Fibroblast of the aortic adventitia (primary cell): ENCODE data around the gene MED9. TPM values are rescaled to one million over a fixed set of nuclear protein-coding genes. Genes with fewer than 3 reads are reported as not detected.
A peak's percentile ranks its signal among the peaks of the same experiment; 100 is the strongest.

ENCODE experiments used
- DNase-seq: peaks from one replicate; pipeline ENCODE4 v3.0.0-alpha.2; 2010; ENCODE audit warnings: low read depth
- H3K4me3 ChIP-seq: 2 replicates; pipeline ENCODE4 v1.5.1; 2011; ENCODE audit warnings: low read depth, mild to moderate bottlenecking, control low read depth, low read length, moderate library complexity
- total RNA-seq: library from RNA; depleted of rRNA; stranded (reverse); fragments of >200 nt; gene quantifications from 2 replicates; pipeline ENCODE4 v1.2.3, GENCODE V29; 2012; ENCODE audit warnings: low replicate concordance
- TF ChIP-seq, protein P1 (sequence below): IDR thresholded peaks from 2 replicates; pipeline ENCODE4 v1.5.1; 2011; ENCODE audit warnings: mild to moderate bottlenecking, low read length, control low read depth, inconsistent platforms; ENCODE audit not compliant: insufficient read depth

The MED9 gene
- total RNA-seq, 1 donor = 10.9 TPM

- TF ChIP-seq, protein P1, sequence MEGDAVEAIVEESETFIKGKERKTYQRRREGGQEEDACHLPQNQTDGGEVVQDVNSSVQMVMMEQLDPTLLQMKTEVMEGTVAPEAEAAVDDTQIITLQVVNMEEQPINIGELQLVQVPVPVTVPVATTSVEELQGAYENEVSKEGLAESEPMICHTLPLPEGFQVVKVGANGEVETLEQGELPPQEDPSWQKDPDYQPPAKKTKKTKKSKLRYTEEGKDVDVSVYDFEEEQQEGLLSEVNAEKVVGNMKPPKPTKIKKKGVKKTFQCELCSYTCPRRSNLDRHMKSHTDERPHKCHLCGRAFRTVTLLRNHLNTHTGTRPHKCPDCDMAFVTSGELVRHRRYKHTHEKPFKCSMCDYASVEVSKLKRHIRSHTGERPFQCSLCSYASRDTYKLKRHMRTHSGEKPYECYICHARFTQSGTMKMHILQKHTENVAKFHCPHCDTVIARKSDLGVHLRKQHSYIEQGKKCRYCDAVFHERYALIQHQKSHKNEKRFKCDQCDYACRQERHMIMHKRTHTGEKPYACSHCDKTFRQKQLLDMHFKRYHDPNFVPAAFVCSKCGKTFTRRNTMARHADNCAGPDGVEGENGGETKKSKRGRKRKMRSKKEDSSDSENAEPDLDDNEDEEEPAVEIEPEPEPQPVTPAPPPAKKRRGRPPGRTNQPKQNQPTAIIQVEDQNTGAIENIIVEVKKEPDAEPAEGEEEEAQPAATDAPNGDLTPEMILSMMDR = no peak
- peak; percentile 12 for DNase-seq
- peak overlapping the region; percentile 10 for H3K4me3 ChIP-seq
Observed at GRCh38 chr17:17497065-17497844, 20.5 kb downstream of the MED9 start.

DNA sequence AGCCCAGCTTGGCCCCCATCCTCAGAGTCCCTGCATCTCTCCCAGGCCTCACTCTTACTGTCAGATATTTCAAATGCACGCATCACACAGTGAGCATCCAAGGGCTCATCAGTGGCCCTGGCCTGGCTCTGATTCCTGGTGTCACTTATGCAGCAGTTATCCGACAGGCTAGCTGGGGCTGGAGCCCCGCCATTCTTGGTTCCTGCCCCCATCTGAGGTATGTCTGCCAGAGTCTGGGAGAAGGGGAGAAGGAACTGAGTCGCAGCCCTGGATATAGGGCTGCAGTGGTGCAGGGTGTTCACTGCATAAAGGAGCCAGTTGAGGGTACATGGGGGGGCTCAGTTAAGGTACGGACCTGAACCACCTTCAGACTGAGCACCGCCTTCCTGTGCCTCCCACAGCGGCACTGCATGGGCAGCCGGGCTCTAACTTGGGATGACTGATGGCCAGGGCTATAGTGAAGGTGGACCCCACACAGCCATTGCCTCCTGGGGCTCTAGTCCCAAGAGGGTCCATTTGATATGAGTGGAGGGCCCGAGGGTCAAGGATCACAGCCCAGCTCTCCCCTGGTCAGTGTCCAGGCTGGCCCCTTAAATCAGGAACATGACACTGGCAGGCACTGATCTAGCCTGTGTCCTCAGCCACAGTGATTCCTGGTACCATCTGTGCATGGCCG, 21.2 kb downstream of the MED9 start:
- DNase-seq = no peak
- H3K4me3 ChIP-seq = no peak overlapping the region
- TF ChIP-seq, protein P1 = no peak

DNA sequence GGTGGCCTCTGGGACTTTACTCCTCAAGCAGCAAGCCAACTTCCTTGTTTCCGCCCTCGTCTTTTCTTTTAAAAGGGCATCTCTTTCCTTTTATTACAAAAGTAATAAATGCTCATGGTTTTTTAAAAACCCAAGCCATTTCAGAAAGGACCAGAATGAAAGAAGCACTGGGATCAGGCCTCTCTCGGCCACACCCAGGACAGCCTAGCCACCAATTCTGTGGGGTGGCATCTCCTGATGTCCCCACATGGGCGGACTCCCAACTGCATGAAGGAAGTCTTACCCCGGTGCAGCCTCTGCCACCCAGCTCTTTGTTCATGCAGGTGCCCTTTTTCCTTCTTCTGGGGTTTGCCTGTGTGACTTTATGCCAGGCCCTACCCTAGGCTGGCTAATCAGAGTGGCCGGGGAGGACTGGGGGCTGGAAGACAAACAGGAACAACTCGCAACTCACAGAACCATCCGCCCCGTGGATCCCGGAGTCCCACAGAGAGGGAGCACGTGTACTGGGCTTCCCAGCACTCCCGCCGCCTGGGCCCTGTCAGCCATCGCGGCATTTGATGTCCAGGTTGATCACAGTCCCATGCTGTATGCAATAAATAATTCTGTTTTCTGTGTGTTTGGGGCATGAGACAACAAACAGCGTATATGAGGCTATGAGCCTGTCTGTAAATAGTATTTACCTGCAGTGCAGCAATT, 22.0 kb downstream of the MED9 start:
- TF ChIP-seq, protein P1 = no peak
- no peak for DNase-seq
- H3K4me3 ChIP-seq = no peak overlapping the region

GRCh38 chr17:17499402-17500145, 22.8 kb downstream of the MED9 start:
- DNase-seq = no peak
- TF ChIP-seq, protein P1 = no peak
- H3K4me3 ChIP-seq = no peak overlapping the region

DNA sequence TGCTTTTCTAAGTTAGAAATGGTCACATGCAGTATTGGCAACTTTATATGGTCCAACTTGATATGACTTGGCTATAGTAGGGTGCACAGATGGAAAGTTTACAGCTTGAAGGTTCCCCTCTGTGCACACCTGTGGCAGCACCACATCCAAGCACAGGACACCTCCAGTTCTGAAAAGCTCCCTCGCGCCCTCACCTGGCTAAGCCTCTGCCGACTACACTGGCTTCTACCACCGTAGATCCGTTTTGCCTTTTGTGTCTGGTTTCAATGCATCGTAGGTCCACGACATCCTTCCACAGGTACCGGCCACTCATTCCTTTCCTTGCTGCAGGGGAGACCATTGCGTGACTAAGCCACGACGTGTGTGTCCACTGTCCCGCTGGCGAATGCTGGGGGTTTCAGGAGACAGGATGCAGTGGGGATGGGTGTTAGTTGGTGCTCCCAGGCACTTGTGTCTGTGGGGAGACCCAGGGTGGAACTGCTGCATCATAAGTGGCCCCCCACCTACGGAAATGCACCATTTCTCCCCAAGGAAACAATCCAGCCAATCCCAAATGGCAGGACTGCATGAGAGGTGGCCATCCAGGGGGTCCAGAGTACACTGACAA, 24.3 kb downstream of the MED9 start:
- no peak overlapping the region for H3K4me3 ChIP-seq
- TF ChIP-seq, protein P1 = peak; percentile 24
- DNase-seq = no peak
